K562 (cell line): ENCODE results near the gene ITGAD. TPM values are rescaled to one million over a fixed set of nuclear protein-coding genes. Genes with fewer than 3 reads are reported as not detected.

ENCODE experiments used
- ATF7 ChIP-seq: fragments of 450-650 bp; IDR thresholded peaks from 2 replicates; pipeline ENCODE4 v1.7.1; 2014; ENCODE audit warnings: mild to moderate bottlenecking, moderate library complexity
- BRF1 ChIP-seq: IDR thresholded peaks from 3 replicates; pipeline ENCODE4 v1.6.1; 2011; ENCODE audit warnings: borderline replicate concordance, mild to moderate bottlenecking; ENCODE audit not compliant: insufficient read length; ENCODE audit errors: extremely low read depth
- CCAR2 ChIP-seq: fragments of 200-400 bp; formaldehyde crosslinking; IDR thresholded peaks from 2 replicates; pipeline ENCODE4 v1.6.1; 2017; ENCODE audit warnings: mild to moderate bottlenecking, low read depth, low read length
- CREB1 ChIP-seq, 2 experiments: sonication (generic) in 1 of 2; formaldehyde crosslinking in 1 of 2; IDR thresholded peaks; 2 replicates each; pipeline versions ENCODE4 v1.6.1 to v1.8.0; 2012 to 2022; ENCODE audit warnings: inconsistent platforms in 1 of 2, mild to moderate bottlenecking in 1 of 2, missing genetic modification reagents in 1 of 2, moderate library complexity in 1 of 2
- KLF6 ChIP-seq: fragments of 250-450 bp; sonication (Bioruptor Pico); IDR thresholded peaks from 2 replicates; pipeline ENCODE4 v1.4.0; 2020; ENCODE audit warnings: mild to moderate bottlenecking, moderate library complexity, borderline replicate concordance
- MEIS2 ChIP-seq: fragments of 450-650 bp; IDR thresholded peaks from 2 replicates; pipeline ENCODE4 v1.6.1; 2014; ENCODE audit warnings: mild to moderate bottlenecking; ENCODE audit not compliant: partially characterized antibody
- MTA1 ChIP-seq: fragments of 450-650 bp; IDR thresholded peaks from 2 replicates; pipeline ENCODE4 v1.6.1; 2017; ENCODE audit warnings: borderline replicate concordance
- NBN ChIP-seq: fragments of 450-650 bp; IDR thresholded peaks from 2 replicates; pipeline ENCODE4 v1.6.1; 2016; ENCODE audit warnings: low read depth, mild to moderate bottlenecking
- PML ChIP-seq: IDR thresholded peaks from 2 replicates; pipeline ENCODE4 v1.6.1; 2012; ENCODE audit warnings: low read length, inconsistent platforms
- POLR3A ChIP-seq: IDR thresholded peaks from 2 replicates; pipeline ENCODE4 v1.6.1; 2011; ENCODE audit warnings: borderline replicate concordance, mild to moderate bottlenecking, moderate library complexity; ENCODE audit not compliant: insufficient read length, insufficient read depth; ENCODE audit errors: extremely low read depth
- SP2 ChIP-seq: IDR thresholded peaks from 2 replicates; pipeline ENCODE4 v1.6.1; 2011; ENCODE audit warnings: mild to moderate bottlenecking, low read depth, low read length, moderate library complexity; ENCODE audit not compliant: poor library complexity, severe bottlenecking; ENCODE audit errors: extremely low read depth
- SREBF1 ChIP-seq: fragments of 150-350 bp; IDR thresholded peaks from 2 replicates; pipeline ENCODE4 v1.6.1; 2014; ENCODE audit warnings: antibody characterized with exemption, low read depth, low read length, borderline replicate concordance
- STAT5A ChIP-seq: IDR thresholded peaks from 2 replicates; pipeline ENCODE4 v1.6.1; 2012; ENCODE audit warnings: low read length, inconsistent platforms, borderline replicate concordance
- ZBTB2 ChIP-seq: fragments of 450-650 bp; IDR thresholded peaks from 2 replicates; pipeline ENCODE4 v1.6.1; 2016; ENCODE audit warnings: antibody characterized with exemption
- ZNF764 ChIP-seq: fragments of 250-450 bp; sonication (Bioruptor Pico); IDR thresholded peaks from 2 replicates; pipeline ENCODE4 v1.4.0; 2020; ENCODE audit warnings: low read depth, mild to moderate bottlenecking, moderate library complexity
- ZNF77 ChIP-seq: fragments of 250-450 bp; sonication (Bioruptor Pico); IDR thresholded peaks from 2 replicates; pipeline ENCODE4 v1.5.0; 2020
- polyA plus RNA-seq, 8 experiments: library from polyadenylated mRNA; depleted of rRNA in 4 of 8; stranded (reverse) in 5 of 8; unstranded in 3 of 8; fragments of >200 nt; fragmentation: Nextera tagmentation in 2 of 8; fragmentation: Illumina TruSeq in 1 of 8; extraction: Ambion mirVana in 2 of 8; extraction: Trizol in 1 of 8; gene quantifications; 2 replicates each; pipeline versions ENCODE4 v1.2.1 to v1.2.3, GENCODE V29; 2011 to 2014; ENCODE audit warnings: inconsistent platforms in 1 of 8, missing spikeins in 1 of 8
- total RNA-seq, 7 experiments: library from RNA; depleted of rRNA in 6 of 7; stranded (reverse); fragments of >200 nt in 6 of 7; fragmentation: Illumina TruSeq in 2 of 7; extraction: Trizol in 2 of 7; gene quantifications; 2 replicates each; pipeline versions ENCODE4 v1.2.1 to v1.2.3, GENCODE V29; 2011 to 2021; ENCODE audit warnings: low replicate concordance in 1 of 7
- TF ChIP-seq, protein P1 (sequence below): fragments of 250-450 bp; sonication (Bioruptor Pico); IDR thresholded peaks from 2 replicates; pipeline ENCODE4 v1.5.1; 2021; ENCODE audit warnings: mild to moderate bottlenecking
- TF ChIP-seq, protein P2 (sequence below): fragments of 450-650 bp; IDR thresholded peaks from 2 replicates; pipeline ENCODE4 v1.6.1; 2018; ENCODE audit not compliant: partially characterized antibody
- TF ChIP-seq, protein P3 (sequence below): sonication (generic); formaldehyde crosslinking; IDR thresholded peaks from 2 replicates; pipeline ENCODE4 v1.8.0; 2022; ENCODE audit warnings: mild to moderate bottlenecking, missing genetic modification reagents

ITGAD gene
- total and polyA plus RNA-seq, 9 of the 15 experiments (the other 6 are each of a cell fraction or from before 2014, with no cell fraction given), result not detected

GRCh38 chr16:31459687-31460581 lies 66.8 kb downstream of the ITGAD start (continued):
- no peak for TF ChIP-seq BRF1
- TF ChIP-seq MTA1, result no peak
- TF ChIP-seq ZBTB2, result peak; percentile 94
- peak; percentile 72 for TF ChIP-seq ATF7
- TF ChIP-seq KLF6 (CRISPR knock-in tag), result no peak
- TF ChIP-seq, protein P1, sequence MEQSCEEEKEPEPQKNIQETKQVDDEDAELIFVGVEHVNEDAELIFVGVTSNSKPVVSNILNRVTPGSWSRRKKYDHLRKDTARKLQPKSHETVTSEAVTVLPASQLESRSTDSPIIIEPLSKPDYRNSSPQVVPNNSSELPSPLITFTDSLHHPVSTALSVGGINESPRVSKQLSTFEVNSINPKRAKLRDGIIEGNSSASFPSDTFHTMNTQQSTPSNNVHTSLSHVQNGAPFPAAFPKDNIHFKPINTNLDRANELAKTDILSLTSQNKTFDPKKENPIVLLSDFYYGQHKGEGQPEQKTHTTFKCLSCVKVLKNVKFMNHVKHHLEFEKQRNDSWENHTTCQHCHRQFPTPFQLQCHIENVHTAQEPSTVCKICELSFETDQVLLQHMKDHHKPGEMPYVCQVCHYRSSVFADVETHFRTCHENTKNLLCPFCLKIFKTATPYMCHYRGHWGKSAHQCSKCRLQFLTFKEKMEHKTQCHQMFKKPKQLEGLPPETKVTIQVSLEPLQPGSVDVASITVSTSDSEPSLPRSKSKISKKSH (CRISPR knock-in tag), result no peak
- peak; percentile 16; the same call in 1 of the 2 replicates for TF ChIP-seq CREB1 (IDR thresholded peaks at IDR 0.05)
- TF ChIP-seq CREB1 (CRISPR knock-in tag; IDR thresholded peaks at IDR 0.05), result no peak
- 0 out of 2 replicates have a peak, but pooled peaks have one; percentile 4 for TF ChIP-seq PML
- TF ChIP-seq, protein P2, sequence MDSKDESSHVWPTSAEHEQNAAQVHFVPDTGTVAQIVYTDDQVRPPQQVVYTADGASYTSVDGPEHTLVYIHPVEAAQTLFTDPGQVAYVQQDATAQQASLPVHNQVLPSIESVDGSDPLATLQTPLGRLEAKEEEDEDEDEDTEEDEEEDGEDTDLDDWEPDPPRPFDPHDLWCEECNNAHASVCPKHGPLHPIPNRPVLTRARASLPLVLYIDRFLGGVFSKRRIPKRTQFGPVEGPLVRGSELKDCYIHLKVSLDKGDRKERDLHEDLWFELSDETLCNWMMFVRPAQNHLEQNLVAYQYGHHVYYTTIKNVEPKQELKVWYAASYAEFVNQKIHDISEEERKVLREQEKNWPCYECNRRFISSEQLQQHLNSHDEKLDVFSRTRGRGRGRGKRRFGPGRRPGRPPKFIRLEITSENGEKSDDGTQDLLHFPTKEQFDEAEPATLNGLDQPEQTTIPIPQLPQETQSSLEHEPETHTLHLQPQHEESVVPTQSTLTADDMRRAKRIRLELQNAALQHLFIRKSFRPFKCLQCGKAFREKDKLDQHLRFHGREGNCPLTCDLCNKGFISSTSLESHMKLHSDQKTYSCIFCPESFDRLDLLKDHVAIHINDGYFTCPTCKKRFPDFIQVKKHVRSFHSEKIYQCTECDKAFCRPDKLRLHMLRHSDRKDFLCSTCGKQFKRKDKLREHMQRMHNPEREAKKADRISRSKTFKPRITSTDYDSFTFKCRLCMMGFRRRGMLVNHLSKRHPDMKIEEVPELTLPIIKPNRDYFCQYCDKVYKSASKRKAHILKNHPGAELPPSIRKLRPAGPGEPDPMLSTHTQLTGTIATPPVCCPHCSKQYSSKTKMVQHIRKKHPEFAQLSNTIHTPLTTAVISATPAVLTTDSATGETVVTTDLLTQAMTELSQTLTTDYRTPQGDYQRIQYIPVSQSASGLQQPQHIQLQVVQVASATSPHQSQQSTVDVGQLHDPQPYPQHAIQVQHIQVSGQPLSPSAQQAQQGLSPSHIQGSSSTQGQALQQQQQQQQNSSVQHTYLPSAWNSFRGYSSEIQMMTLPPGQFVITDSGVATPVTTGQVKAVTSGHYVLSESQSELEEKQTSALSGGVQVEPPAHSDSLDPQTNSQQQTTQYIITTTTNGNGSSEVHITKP, result peak; percentile 33
- TF ChIP-seq, protein P3, sequence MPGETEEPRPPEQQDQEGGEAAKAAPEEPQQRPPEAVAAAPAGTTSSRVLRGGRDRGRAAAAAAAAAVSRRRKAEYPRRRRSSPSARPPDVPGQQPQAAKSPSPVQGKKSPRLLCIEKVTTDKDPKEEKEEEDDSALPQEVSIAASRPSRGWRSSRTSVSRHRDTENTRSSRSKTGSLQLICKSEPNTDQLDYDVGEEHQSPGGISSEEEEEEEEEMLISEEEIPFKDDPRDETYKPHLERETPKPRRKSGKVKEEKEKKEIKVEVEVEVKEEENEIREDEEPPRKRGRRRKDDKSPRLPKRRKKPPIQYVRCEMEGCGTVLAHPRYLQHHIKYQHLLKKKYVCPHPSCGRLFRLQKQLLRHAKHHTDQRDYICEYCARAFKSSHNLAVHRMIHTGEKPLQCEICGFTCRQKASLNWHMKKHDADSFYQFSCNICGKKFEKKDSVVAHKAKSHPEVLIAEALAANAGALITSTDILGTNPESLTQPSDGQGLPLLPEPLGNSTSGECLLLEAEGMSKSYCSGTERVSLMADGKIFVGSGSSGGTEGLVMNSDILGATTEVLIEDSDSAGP (CRISPR knock-in tag), result no peak
- peak; percentile 87 for TF ChIP-seq MEIS2
- no peak for TF ChIP-seq CCAR2
- TF ChIP-seq SP2, result no peak
- peak; percentile 86; the same call in 1 of the 2 replicates for TF ChIP-seq NBN
- peak; percentile 62; the same call in 1 of the 2 replicates for TF ChIP-seq STAT5A
- TF ChIP-seq POLR3A, result no peak
- no peak for TF ChIP-seq ZNF77 (CRISPR knock-in tag)
- TF ChIP-seq SREBF1, result no peak
- TF ChIP-seq ZNF764 (CRISPR knock-in tag), result no peak
